Erythroblast (primary cell): ENCODE results near the gene PDE2A.
"Not testable (repeated sequence)": the region's sequence is repeated elsewhere in the genome, so short reads cannot be mapped to it uniquely, and the experiment has no call there.

ENCODE experiments used
- DNase-seq, 2 experiments: peaks; one replicate each; lab custom pipeline; 2025; lab: John Stamatoyannopoulos, UW
- GATA1 ChIP-seq: IDR thresholded peaks from 2 replicates; pipeline ENCODE4 v1.6.1; 2011; ENCODE audit warnings: low read depth, mild to moderate bottlenecking, control low read depth, low read length, moderate library complexity
- POLR2A ChIP-seq: IDR thresholded peaks from 2 replicates; pipeline ENCODE4 v1.6.1; 2011; ENCODE audit warnings: mild to moderate bottlenecking, low read length

The PDE2A gene

GRCh38 chr11:72573855-72574445 lies 100.3 kb downstream of the PDE2A start:
- DNase-seq = no peak
- no peak for TF ChIP-seq GATA1
- TF ChIP-seq POLR2A = no peak

GRCh38 chr11:72573072-72573854 lies 101.0 kb downstream of the PDE2A start:
- peak; percentile 47 to 56 for DNase-seq
- TF ChIP-seq GATA1 (no peak), POLR2A (no peak)

DNA sequence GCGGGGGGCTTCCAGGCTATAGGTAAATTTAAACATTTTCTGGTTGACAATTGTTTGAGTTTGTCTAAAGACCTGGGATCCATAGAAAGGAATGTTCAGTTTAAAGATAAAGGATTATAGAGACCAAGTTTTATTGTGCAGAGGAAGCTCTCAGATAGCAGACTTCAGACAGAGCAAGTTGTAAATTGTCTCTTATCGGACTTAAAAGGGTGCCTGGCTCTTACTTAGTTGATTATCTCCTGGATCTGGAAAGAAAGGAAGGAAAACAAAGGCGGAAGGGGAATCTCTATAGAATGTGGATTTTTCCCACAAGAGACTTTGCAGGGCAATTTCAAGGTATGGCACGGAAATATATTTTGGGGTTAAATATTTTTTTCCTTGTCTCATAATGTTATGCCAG lies 101.7 kb downstream of the PDE2A start:
- not testable (repeated sequence) for DNase-seq

GRCh38 chr11:72570893-72571661 lies 103.1 kb downstream of the PDE2A start:
- DNase-seq = no peak
- TF ChIP-seq POLR2A = no peak
- TF ChIP-seq GATA1 = no peak

DNA sequence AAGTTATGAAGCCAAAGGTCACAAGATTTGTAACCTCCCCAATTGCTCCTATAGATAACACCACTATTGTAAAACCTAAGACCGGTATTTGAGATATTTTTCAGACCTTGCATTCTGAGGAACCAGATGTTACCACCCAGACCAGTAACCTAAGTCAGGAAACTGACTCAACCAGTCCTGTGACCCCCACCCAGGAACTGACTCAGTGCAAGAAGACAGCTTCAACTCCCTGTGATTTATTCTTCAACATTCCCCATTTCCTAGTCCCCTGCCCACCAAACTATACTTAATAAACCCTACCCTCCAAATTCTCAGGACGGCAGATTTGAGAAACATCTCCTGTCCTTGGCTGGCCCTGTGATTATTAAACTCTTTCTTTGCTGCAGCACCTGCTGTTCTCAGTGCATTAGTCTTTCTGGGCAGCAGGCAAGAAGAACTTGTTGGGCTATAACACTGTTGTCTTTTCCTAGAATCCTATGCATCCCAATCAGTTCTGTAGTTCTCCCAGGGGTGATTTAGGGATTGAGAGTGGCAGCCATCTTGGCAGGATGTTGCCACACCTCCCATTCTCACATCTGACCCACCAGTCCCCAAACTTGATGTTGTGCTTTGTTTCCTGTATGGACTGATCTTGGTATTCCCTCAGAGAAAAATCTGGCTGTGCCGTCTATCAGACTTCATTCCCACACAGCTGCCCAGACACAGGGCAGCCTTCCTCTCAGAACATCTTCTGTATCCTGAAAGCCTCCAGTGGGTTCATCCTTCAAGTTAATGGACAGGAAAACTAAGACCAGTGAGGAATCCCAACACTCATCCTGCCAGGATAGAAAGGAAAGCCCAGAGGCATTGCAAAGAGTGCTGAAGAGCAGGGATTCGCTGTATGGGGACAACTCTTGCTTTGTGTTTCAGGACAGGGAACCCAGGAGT lies 104.0 kb downstream of the PDE2A start:
- no peak for DNase-seq
- TF ChIP-seq GATA1 (no peak), POLR2A (no peak)

- DNase-seq = no peak
- TF ChIP-seq GATA1 = no peak
- TF ChIP-seq POLR2A = no peak
Observed at GRCh38 chr11:72568861-72569260, 105.4 kb downstream of the PDE2A start.

DNA sequence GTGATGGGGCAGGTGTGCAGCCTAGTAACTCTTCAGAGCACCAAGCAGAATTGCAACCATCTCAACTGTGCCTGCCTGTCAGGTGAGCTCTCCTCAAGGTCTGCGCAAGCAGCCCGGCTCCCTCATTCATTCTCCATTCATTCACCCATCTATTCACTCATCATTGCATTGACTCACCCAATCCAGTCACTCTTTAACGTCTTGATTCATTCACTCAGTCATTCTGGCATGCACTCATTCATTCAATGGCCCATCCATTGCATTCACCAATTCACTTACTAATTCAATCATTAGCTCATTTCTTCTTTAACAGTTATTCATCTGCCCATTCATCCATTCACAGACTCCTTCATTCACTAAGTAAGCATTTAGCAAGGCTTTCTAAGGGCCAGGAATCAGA lies 111.8 kb downstream of the PDE2A start:
- TF ChIP-seq GATA1 (no peak), POLR2A (no peak)
- no peak for DNase-seq

DNA sequence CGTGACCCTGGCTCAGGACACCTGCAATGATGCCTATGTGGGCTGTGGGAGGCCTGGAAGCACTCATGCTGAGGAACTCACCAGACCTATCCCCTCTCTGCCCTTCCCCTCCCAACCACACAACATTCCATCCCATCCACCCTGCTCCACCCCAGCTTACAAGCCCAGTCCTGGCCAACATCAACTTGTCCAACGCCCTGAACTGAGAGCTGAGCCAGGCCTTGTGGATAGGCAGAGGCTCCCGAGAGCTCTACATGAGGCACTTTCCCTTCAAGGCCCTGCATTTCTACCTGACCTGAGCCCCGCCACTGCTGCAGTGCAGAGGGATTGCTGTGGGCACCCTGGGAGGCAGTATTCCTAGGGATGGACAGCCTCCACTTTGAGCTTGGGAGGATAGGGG lies 112.4 kb downstream of the PDE2A start:
- TF ChIP-seq POLR2A (no peak), GATA1 (no peak)
- DNase-seq = no peak

DNA sequence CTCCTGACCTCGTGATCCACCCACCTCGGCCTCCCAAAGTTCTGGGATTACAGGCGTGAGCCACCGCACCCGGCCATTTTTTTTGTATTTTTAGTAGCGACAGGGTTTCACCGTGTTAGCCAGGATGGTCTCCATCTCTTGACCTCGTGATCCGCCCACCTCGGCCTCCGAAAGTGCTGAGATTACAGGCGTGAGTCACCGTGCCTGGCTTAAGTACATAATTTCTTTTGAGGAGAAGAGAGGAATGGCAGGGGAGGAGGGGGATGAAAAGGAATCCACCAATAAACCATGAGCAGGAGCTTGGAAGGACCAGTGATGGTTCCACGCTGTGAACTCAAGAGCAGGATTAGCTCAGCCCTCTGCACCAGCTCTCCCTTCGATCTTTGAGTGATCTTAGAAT lies 113.4 kb downstream of the PDE2A start:
- DNase-seq = not testable (repeated sequence)

GRCh38 chr11:72556433-72556832 lies 117.8 kb downstream of the PDE2A start:
- TF ChIP-seq POLR2A (no peak), GATA1 (no peak)

DNA sequence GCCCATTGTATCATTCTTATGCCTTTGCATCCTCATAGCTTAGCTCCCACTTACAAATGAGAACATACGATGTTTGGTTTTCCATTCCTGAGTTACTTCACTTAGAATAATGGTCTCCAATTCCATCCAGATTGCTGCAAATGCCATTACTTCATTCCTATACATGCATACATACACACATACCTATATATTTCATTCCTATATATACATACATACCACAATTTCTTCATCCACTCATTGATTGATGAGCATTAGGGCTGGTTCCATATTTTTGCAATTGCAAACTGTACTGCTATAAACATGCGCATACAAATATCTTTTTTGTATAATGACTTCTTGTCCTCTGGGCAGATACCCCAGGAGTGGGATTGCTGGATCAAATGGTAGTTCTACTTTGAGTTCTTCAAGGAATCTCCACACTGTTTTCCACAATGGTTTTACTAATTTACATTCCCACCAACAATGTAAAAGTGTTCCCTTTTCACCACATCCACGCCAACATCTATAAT lies 119.2 kb downstream of the PDE2A start:
- not testable (repeated sequence) for DNase-seq

More at GRCh38 chr11:72556433-72556832, 117.8 kb downstream of the PDE2A start:
- DNase-seq = no peak

- no peak for TF ChIP-seq GATA1
- no peak for TF ChIP-seq POLR2A
- DNase-seq = peak; percentile 60 to 61
Observed at GRCh38 chr11:72553706-72554105, 120.5 kb downstream of the PDE2A start.

GRCh38 chr11:72552399-72552910 lies 121.8 kb downstream of the PDE2A start:
- no peak for TF ChIP-seq GATA1
- TF ChIP-seq POLR2A = no peak
- no peak for DNase-seq

DNA sequence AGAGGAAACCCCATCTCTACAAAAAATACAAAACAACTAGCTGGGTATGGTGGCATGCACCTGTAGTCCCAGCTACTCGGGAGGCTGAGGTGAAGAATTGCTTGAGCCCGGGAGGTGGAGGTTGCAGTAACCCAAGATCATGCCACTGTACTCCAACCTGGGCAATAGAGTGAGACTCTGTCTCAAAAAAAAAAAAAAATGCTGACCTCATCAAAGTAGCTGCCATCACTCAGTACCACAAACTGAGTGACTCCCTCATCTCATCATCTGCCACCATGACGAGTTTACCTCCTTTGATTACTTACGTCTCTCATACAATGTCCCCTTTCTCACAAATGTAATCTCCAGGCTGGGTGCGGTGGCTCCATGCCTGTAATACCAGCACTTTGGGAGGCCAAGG lies 122.7 kb downstream of the PDE2A start:
- TF ChIP-seq GATA1 (no peak), POLR2A (no peak)
- DNase-seq = no peak
